H1 (cell line): ENCODE results near the gene ZNF622. TPM values are rescaled to one million over a fixed set of nuclear protein-coding genes. Genes with fewer than 3 reads are reported as not detected.
A peak's percentile ranks its signal among the peaks of the same experiment; 100 is the strongest.

Experiments
- CTCF ChIA-PET: fragments of 300-600 bp; sonication (Branson Sonifier 250); formaldehyde crosslinking; loops from one replicate; lab custom pipeline; 2021; ENCODE audit not compliant: partially characterized antibody; lab: Charles Lee
- POLR2A ChIA-PET: fragments of 300-600 bp; sonication (Branson Sonifier 250); formaldehyde crosslinking; loops from one replicate; lab custom pipeline; 2021; ENCODE audit warnings: inconsistent platforms; ENCODE audit not compliant: partially characterized antibody; lab: Charles Lee
- DNase-seq, 2 experiments: peaks; one replicate each; pipeline versions ENCODE4 v3.0.0 to v3.0.0-alpha.2; 2010 to 2022; ENCODE audit warnings: low spot score in 2 of 2, low read depth in 1 of 2, mixed read lengths in 1 of 2
- FAIRE-seq: peaks from 2 replicates; lab custom pipeline; 2011; peaks lifted over from hg19 to GRCh38; lab: Jason Lieb, UNC
- H2AFZ ChIP-seq: 2 replicates; pipeline ENCODE4 v1.8.1; 2012; ENCODE audit warnings: low read length, inconsistent platforms
- H2AK5ac ChIP-seq: 2 replicates; pipeline ENCODE4 v1.6.1; 2013; ENCODE audit warnings: low read depth, low read length
- H2BK120ac ChIP-seq: replicated peaks from 2 replicates; pipeline ENCODE3; 2013; ENCODE audit warnings: low read depth, low read length, inconsistent platforms
- H2BK12ac ChIP-seq: 2 replicates; pipeline ENCODE4 v1.6.1; 2013; ENCODE audit warnings: low read depth, low read length
- H2BK15ac ChIP-seq: 2 replicates; pipeline ENCODE4 v1.6.1; 2013; ENCODE audit warnings: low read length
- H2BK20ac ChIP-seq: 2 replicates; pipeline ENCODE4 v1.6.1; 2013; ENCODE audit warnings: low read length
- H2BK5ac ChIP-seq: 2 replicates; pipeline ENCODE4 v1.6.1; 2013; ENCODE audit warnings: low read depth, low read length
- H3K14ac ChIP-seq: 2 replicates; pipeline ENCODE4 v1.6.1; 2013; ENCODE audit warnings: inconsistent platforms; ENCODE audit not compliant: insufficient read length
- H3K18ac ChIP-seq: 2 replicates; pipeline ENCODE4 v1.6.1; 2013; ENCODE audit warnings: low read length; ENCODE audit errors: extremely low read depth
- H3K23ac ChIP-seq: 2 replicates; pipeline ENCODE4 v1.6.1; 2013; ENCODE audit warnings: inconsistent platforms; ENCODE audit not compliant: insufficient read length
- H3K23me2 ChIP-seq: 2 replicates; pipeline ENCODE4 v1.6.1; 2013; ENCODE audit warnings: low read depth, low read length
- H3K27ac ChIP-seq: 2 replicates; pipeline ENCODE4 v1.6.1; 2011; ENCODE audit warnings: low read depth, low read length, inconsistent platforms
- H3K27me3 ChIP-seq, 4 experiments: replicated peaks in 1 of 4; 1 replicate in 1 of 4; 2 replicates in 3 of 4; pipeline versions ENCODE4 v1.6.1 to v1.8.1; 2011 to 2013; ENCODE audit warnings: low read length in 3 of 4, mild to moderate bottlenecking in 3 of 4, inconsistent platforms in 2 of 4, mixed read lengths in 2 of 4, moderate library complexity in 1 of 4; ENCODE audit not compliant: control insufficient read depth in 3 of 4, insufficient read depth in 3 of 4; ENCODE audit errors: extremely low read depth in 1 of 4
- H3K36me3 ChIP-seq, 4 experiments: 2 replicates each; pipeline versions ENCODE4 v1.6.1 to v1.8.1; 2011 to 2013; ENCODE audit warnings: mild to moderate bottlenecking in 4 of 4, low read length in 3 of 4, moderate library complexity in 2 of 4, control low read depth in 1 of 4, inconsistent platforms in 1 of 4; ENCODE audit not compliant: insufficient read depth in 4 of 4, control insufficient read depth in 2 of 4
- H3K4ac ChIP-seq: replicated peaks from 2 replicates; pipeline ENCODE3; 2013; ENCODE audit warnings: low read length, low read depth, mixed read lengths, inconsistent platforms; ENCODE audit not compliant: insufficient read length
- H3K4me1 ChIP-seq, 4 experiments: replicated peaks in 1 of 4; 1 replicate in 1 of 4; 2 replicates in 3 of 4; pipeline versions ENCODE4 v1.6.1 to v1.8.1; 2011 to 2013; ENCODE audit warnings: low read length in 3 of 4, inconsistent platforms in 2 of 4, mixed read lengths in 1 of 4; ENCODE audit not compliant: insufficient read depth in 4 of 4, control insufficient read depth in 3 of 4
- H3K4me2 ChIP-seq, 2 experiments: 2 replicates each; pipeline versions ENCODE4 v1.6.1 to v1.8.1; 2011 to 2013; ENCODE audit warnings: low read depth in 2 of 2, low read length in 2 of 2, control low read depth in 1 of 2, inconsistent platforms in 1 of 2, mild to moderate bottlenecking in 1 of 2; ENCODE audit not compliant: insufficient read depth in 1 of 2
- H3K4me3 ChIP-seq, 4 experiments: fragments of 200-600, 300-600 bp in 1 of 4; sonication (generic), shearing (Covaris generic), sonication (Bioruptor Twin) in 1 of 4; 2 replicates each; pipeline versions ENCODE4 v1.5.1 to v1.8.1; 2011 to 2016; ENCODE audit warnings: low read length in 4 of 4, low read depth in 3 of 4, control low read depth in 2 of 4, inconsistent platforms in 2 of 4, mild to moderate bottlenecking in 2 of 4, mixed read lengths in 1 of 4, moderate library complexity in 1 of 4; ENCODE audit not compliant: insufficient read depth in 2 of 4; ENCODE audit errors: extremely low read depth in 1 of 4
- H3K56ac ChIP-seq: replicated peaks from 2 replicates; pipeline ENCODE3; 2013; ENCODE audit warnings: low read depth, mild to moderate bottlenecking, mixed read lengths, low read length, inconsistent platforms; ENCODE audit not compliant: insufficient read length
- H3K79me1 ChIP-seq: 2 replicates; pipeline ENCODE4 v1.6.1; 2013; ENCODE audit warnings: low read depth, low read length, control low read depth
- H3K79me2 ChIP-seq, 2 experiments: 2 replicates each; pipeline versions ENCODE4 v1.6.1 to v1.8.1; 2012 to 2013; ENCODE audit warnings: low read length in 2 of 2, mild to moderate bottlenecking in 2 of 2, inconsistent platforms in 1 of 2; ENCODE audit not compliant: insufficient read depth in 2 of 2, control insufficient read depth in 1 of 2
- H3K9ac ChIP-seq, 4 experiments: replicated peaks in 1 of 4; 1 replicate in 1 of 4; 2 replicates in 3 of 4; pipeline versions ENCODE4 v1.6.1 to v1.8.1; 2011 to 2013; ENCODE audit warnings: low read depth in 3 of 4, low read length in 3 of 4, control low read depth in 2 of 4, mild to moderate bottlenecking in 2 of 4, moderate library complexity in 2 of 4, inconsistent platforms in 1 of 4; ENCODE audit errors: extremely low read depth in 1 of 4
- H3K9me3 ChIP-seq, 2 experiments: 2 replicates each; pipeline versions ENCODE4 v1.6.1 to v1.8.1; 2012 to 2013; ENCODE audit warnings: mild to moderate bottlenecking in 2 of 2, moderate library complexity in 2 of 2, control low read depth in 1 of 2, inconsistent platforms in 1 of 2, low read depth in 1 of 2, low read length in 1 of 2, mixed read lengths in 1 of 2; ENCODE audit not compliant: insufficient read depth in 2 of 2
- H4K20me1 ChIP-seq, 2 experiments: replicated peaks in 1 of 2; 2 replicates each; pipeline versions ENCODE3 to v1.8.1; 2011 to 2013; ENCODE audit warnings: inconsistent platforms in 2 of 2, low read length in 2 of 2, mild to moderate bottlenecking in 1 of 2; ENCODE audit not compliant: insufficient read depth in 2 of 2, control insufficient read depth in 1 of 2
- H4K5ac ChIP-seq: 2 replicates; pipeline ENCODE4 v1.6.1; 2013; ENCODE audit warnings: low read length, low read depth, mixed read lengths, inconsistent platforms; ENCODE audit not compliant: insufficient read length
- H4K8ac ChIP-seq: 2 replicates; pipeline ENCODE4 v1.8.0; 2013; ENCODE audit warnings: mild to moderate bottlenecking, moderate library complexity, low read length, inconsistent platforms; ENCODE audit not compliant: insufficient read depth; ENCODE audit errors: extremely low read depth
- H4K91ac ChIP-seq: replicated peaks from 2 replicates; pipeline ENCODE3; 2013; ENCODE audit warnings: low read length, mixed read lengths, inconsistent platforms; ENCODE audit not compliant: insufficient read length
- HDAC6 ChIP-seq: IDR thresholded peaks from one replicate; pipeline ENCODE4 v1.7.1; 2012; ENCODE audit warnings: low read depth, mild to moderate bottlenecking, inconsistent platforms, low read length, moderate library complexity
- WGBS, 2 experiments: shearing (Covaris generic) in 1 of 2; methylation state at CpG; one replicate each; pipeline versions ENCODE4 v1.1.6 to v1.1.7; 2013 to 2015; ENCODE audit warnings: low lambda C conversion rate in 2 of 2, mixed read lengths in 2 of 2, inconsistent platforms in 1 of 2, low coverage in 1 of 2, missing lambda C conversion rate in 1 of 2; ENCODE audit not compliant: insufficient replicate concordance in 2 of 2, insufficient coverage in 1 of 2, insufficient read length in 1 of 2; ENCODE audit errors: extremely low coverage in 1 of 2, missing lambda C conversion rate in 1 of 2; 5-methylcytosine and 5-hydroxymethylcytosine counted together
- polyA plus RNA-seq, 7 experiments: library from polyadenylated mRNA; depleted of rRNA in 3 of 7; stranded (reverse) in 5 of 7; unstranded in 2 of 7; fragments of >200 nt in 5 of 7; fragments of 200-250 nt in 2 of 7; gene quantifications; 1 replicate in 5 of 7; 2 replicates in 1 of 7; 4 replicates in 1 of 7; pipeline versions ENCODE4 v1.2.1 to v1.2.3, GENCODE V29; 2011 to 2013; ENCODE audit warnings: missing spikeins in 2 of 7, mixed read lengths in 2 of 7
- total RNA-seq: library from RNA; stranded (reverse); fragmentation: NEBNext Ultra II Directional; extraction: Animal tissue kit (Norgen Biotek cat#: 25700); gene quantifications from 2 replicates; pipeline ENCODE4 v1.2.1, GENCODE V29; 2021

ZNF622 gene
- total and polyA plus RNA-seq, 2 of the 8 experiments (the other 6 are each of a cell fraction or from before 2014, with no cell fraction given) = 8.8 to 30.8 TPM

GRCh38 chr5:16431490-16431889 lies 34.1 kb downstream of the ZNF622 start:
- Histone ChIP-seq H2AK5ac (no peak overlapping the region), H3K79me1 (no peaks in the 10 kb centered on the region), H3K4me1 (peaks cover 1 to 11% (median 3%) of the 10 kb centered on the region in 4 experiments; a peak in 6 of 7 replicates), H2BK5ac (no peak overlapping the region), H4K20me1 (no peaks in the 10 kb centered on the region), H3K4ac (no peak overlapping the region), H3K14ac (no peak overlapping the region), H2BK120ac (no peak overlapping the region), H2BK15ac (no peak overlapping the region), H2BK20ac (no peak overlapping the region), H3K23me2 (no peaks in the 10 kb centered on the region; the same call in 1 of the 2 replicates), H3K4me3 (peak overlapping the region in 1 of 4 experiments; percentile 5; a peak in 1 of 8 replicates), H3K79me2 (no peaks in the 10 kb centered on the region), H2AFZ (no peak overlapping the region), H4K5ac (no peak overlapping the region), H3K4me2 (peak overlapping the region in 1 of 2 experiments; percentile 18; a peak in 2 of 4 replicates), H3K56ac (no peak overlapping the region), H3K27me3 (no peaks in the 10 kb centered on the region), H3K18ac (no peak overlapping the region), H3K36me3 (no peaks in the 10 kb centered on the region; a peak in 1 of 8 replicates), H3K27ac (no peak overlapping the region), H3K9ac (no peak overlapping the region), H3K23ac (no peak overlapping the region), H4K91ac (no peak overlapping the region), H4K8ac (no peak overlapping the region), H3K9me3 (peaks cover 0 to 5% of the 10 kb centered on the region in 2 experiments; a peak in 1 of 4 replicates), H2BK12ac (no peak overlapping the region)
- WGBS, 2 experiments = 60% methylated on average over 2 of the region's 2 CpGs; no CpG with 5 or more reads in 1 of the 2 experiments
- POLR2A ChIA-PET = no interaction called here
- FAIRE-seq (no peak), DNase-seq (no peak)
- CTCF ChIA-PET = interaction anchor here (2.3 kb wide), 1 partner anchor 25 kb away, joined by 8 read pairs; no protein-coding TSS in a partner anchor
- no peak for TF ChIP-seq HDAC6
